NCI-H1930 (cell line): ENCODE results near the gene ICA1L.

ENCODE experiments used
- DNase-seq, 2 experiments: peaks; one replicate each; lab custom pipeline; 2025; lab: John Stamatoyannopoulos, UW

The ICA1L gene

DNA sequence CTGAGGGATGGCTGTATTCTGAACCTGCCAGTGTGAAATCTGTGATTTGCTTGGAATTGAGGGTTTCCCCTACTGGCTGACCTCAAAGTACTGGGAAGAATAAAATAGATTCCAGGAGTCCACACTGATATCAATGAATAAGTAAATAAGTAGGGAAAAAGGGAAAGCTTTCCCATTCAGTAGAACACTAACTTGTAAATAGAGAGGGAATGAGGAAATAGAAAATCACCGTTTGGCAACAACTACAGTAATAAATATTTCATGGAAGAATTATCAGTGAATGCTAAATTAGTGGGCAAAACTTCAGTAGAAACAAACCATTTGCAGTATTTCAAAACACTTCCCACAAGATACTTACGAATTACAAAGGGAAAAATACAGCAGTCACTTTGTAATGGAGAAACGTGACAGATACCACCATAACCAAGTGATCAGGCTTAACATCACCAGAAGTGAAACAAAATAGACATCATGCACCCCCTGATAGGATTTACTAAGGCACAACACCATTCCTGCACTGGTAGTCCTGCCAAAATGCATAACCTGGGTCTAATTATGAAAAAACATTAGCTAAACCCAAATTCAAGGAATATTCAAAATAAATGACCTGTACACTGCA is 88.5 kb downstream of the ICA1L start:
- no peak for DNase-seq

- no peak for DNase-seq
Measured at GRCh38 chr2:202780514-202781021, 91.0 kb downstream of the ICA1L start.

DNA sequence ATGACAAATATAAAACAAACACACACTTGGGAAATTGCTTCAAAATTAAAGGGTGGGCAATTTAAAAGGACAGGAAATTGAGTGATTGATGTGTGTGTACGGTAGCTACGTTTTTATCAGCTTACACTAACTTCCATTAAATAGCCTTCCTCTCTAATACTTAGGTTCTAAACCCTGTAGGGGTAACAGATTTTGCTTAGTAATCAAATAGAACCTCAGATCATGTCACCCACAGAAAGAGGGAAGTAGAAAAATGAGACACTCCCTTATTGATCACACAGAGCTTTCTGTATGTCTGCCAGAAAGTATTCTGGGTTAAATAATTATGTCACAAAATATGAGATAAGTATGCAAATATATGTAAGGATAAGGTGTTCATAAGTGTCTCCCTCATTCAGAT is 93.3 kb downstream of the ICA1L start:
- no peak for DNase-seq

GRCh38 chr2:202774104-202774503 is 97.5 kb downstream of the ICA1L start:
- DNase-seq, result no peak

GRCh38 chr2:202773301-202773973 is 98.1 kb downstream of the ICA1L start:
- DNase-seq, result no peak

- no peak for DNase-seq
Measured at GRCh38 chr2:202771741-202772460, 99.7 kb downstream of the ICA1L start.

DNA sequence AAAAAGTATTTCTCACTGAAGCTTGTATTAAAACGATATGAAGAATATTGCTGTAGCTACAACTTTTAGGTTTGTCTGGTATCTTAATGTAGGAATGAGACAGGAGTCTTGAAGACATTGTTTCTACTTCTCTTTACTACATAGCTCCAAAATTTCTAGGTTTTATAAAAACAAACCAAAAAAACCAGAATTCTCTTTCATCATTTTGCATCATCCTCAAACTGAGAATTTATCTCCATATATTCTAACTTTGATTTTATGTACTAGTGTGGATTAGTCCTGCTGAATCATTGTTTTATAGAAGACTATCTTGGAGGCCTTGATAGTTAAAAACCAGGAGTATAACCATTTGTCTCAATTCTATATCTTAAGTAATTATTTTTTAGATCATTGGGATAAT is 100.2 kb downstream of the ICA1L start:
- no peak for DNase-seq

GRCh38 chr2:202769201-202769600 is 102.4 kb downstream of the ICA1L start:
- DNase-seq, result no peak

GRCh38 chr2:202768273-202768672 is 103.3 kb downstream of the ICA1L start:
- no peak for DNase-seq

DNA sequence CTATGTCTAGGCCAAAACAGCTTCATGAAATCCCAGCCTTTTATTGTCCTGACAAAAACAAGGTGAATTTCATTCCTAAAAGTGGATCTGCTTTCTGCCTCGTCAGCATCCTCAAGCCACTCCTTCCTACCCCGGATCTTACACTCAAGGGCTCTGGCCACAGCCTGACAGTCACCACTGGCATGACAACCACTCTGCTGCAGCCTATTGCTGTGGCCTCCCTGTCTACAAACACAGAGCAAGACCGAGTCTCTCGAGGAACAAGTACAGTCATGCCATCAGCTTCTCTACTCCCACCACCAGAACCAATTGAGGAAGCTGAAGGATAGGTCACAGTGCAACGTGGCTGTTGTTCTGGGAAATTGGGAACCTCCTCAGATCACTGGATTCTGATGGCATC is 106.1 kb downstream of the ICA1L start:
- DNase-seq, result no peak

GRCh38 chr2:202764991-202765390 is 106.6 kb downstream of the ICA1L start:
- DNase-seq, result no peak

DNA sequence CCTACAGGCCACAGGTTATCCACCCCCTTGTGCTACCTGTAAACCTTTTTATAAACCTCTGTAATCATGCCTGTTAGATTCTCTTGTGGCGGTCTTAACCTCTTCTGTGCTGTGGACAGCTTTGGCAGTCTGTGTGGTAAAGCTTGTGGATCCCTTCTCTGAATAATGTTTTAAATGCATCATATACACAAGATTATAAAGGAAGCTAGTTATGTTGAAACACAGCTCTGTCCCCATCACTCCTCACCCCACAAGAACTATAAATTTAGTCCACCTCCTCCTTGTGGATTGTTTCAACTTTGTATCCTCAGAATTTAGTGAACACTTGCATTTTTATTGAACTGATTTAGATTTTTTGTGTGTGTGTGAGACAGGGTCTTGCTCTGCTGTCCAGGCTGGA is 107.7 kb downstream of the ICA1L start:
- DNase-seq, result no peak

- no peak for DNase-seq
Measured at GRCh38 chr2:202762556-202762955, 109.0 kb downstream of the ICA1L start.

- DNase-seq, result no peak
Measured at GRCh38 chr2:202760848-202761247, 110.7 kb downstream of the ICA1L start.

DNA sequence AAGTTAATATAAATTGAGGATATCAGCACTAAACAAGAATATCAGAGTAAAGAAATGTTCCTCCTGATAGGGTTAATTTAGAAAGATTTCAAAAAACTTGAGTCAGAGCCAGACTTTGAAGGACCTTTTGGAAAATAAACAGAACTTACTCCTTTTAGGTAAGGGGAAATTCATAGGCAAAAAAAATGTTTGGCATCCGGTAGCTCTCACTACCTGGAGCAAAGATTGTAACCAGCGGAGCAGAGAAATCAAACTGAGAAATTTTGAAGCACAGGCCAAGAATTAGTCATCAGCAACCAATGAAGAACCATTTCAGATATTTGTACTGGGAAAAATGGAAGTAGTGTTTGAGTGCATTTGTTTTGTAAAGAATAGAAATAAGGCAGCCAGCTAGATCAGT is 113.0 kb downstream of the ICA1L start:
- no peak for DNase-seq

- DNase-seq, result no peak
Measured at GRCh38 chr2:202758128-202758527, 113.4 kb downstream of the ICA1L start.

DNA sequence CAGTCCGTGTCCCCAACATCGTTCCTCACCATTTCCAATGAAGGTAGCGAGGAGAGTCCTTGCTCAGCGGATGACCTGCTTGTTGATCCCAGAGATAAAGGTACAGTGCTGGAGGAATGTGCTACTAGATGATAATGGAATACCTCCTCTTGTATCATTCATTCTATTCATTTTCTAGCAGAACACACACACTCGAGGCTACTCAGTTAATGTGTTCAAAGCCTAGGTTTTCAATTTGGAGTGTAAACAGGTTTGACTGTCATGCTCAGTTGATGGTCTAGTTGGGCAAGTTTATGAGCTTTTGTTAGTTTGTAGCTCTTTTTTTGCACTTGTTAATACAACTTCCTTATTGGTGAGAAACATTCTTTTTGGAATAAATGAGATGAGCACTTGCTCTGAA is 114.2 kb downstream of the ICA1L start:
- DNase-seq, result no peak

DNA sequence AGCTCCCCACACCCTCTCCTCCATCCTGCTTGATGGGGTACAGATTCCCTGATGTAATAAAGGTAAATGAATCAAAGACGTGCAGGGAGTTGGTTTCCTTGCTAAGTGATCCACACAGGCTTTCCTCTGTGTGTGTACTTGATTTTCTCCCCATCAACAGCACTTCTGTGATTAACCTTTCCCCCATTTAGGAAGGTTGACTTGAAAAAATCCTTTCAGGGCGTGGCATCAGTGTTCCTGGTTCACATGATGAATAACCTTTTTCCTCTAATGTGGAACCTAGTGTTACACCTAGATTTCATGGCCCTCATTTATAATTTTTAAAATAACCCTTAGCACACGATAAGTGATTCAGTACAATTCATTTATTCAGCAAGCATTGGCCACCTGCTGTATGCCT is 115.0 kb downstream of the ICA1L start:
- DNase-seq, result no peak

- DNase-seq, result no peak
Measured at GRCh38 chr2:202754936-202755335, 116.6 kb downstream of the ICA1L start.

DNA sequence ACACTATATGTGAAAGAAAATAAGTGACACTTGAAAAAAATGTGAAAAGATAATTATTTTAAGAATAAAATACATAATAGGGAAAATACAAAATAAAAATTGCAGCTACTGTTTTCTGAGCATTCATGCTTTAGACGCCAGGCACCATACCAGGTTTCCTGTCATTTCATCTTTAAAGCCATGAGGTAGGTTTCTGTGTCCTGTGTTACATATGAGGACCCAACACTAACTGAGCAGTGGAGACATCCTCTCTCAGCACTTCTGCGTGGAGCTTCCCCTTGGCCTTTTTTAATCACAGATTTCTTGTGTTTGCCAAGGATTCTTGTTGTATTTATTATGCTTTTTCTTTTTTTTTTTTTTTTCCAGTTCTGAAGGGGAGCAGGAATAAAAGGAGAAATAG is 119.5 kb downstream of the ICA1L start:
- DNase-seq, result no peak

DNA sequence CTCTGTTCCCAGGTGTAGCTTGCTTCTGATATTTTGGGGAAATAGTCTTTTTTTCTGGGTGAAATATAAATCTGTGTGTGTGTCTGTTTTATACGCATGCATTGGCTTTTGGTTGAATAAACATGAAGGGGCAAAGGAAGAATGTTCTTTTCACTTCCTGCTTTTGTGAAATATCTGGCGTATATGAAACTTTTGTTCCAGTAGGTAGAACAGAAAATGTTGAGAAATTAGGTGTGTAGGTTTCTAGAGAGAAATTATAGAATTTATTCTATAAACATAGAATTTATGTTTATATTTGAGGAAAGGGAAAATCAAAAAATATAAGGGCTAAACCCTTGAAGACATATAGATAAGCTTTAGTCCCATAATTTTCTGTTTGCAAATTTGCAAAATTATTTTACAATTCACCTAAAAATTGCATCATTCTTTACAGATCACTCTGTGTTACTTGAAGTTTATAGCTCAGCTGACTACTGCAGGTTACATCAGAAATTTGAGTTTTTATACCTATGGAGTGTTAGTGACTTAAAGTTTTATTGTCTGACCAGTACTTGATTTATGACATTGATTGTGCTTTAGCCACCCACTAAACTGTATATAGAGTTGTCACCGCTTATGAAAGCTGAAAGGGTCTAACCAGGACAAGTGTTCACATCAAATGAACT is 120.7 kb downstream of the ICA1L start:
- no peak for DNase-seq

- DNase-seq, result no peak
Measured at GRCh38 chr2:202749477-202749876, 122.1 kb downstream of the ICA1L start.

DNA sequence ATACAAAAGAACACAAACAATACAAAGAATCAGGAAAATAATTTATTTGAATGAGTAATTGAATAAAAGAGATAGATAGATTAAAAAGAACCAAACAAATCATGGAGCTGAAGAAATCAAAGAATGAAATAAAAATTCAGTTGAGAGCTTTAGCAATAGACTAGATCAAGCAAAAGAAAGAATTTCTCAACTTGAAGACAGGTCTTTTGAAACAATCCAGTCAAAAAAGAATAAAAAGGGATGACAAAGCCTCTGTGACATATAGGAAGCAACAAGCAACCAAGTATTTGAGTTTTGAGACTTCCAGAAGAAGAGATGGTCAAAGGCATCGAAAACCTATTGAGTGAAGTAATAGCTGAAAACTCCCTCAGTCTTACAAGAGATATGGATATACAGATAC is 128.0 kb downstream of the ICA1L start:
- DNase-seq, result no peak
